GF-D8 (cell line): Measurements from ENCODE around the gene ANKRD29.
"Not testable (repeated sequence)": the region's sequence is repeated elsewhere in the genome, so short reads cannot be mapped to it uniquely, and the experiment has no call there.

Experiments used
- DNase-seq: peaks from one replicate; lab custom pipeline; 2025; lab: John Stamatoyannopoulos, UW

Gene ANKRD29

DNA sequence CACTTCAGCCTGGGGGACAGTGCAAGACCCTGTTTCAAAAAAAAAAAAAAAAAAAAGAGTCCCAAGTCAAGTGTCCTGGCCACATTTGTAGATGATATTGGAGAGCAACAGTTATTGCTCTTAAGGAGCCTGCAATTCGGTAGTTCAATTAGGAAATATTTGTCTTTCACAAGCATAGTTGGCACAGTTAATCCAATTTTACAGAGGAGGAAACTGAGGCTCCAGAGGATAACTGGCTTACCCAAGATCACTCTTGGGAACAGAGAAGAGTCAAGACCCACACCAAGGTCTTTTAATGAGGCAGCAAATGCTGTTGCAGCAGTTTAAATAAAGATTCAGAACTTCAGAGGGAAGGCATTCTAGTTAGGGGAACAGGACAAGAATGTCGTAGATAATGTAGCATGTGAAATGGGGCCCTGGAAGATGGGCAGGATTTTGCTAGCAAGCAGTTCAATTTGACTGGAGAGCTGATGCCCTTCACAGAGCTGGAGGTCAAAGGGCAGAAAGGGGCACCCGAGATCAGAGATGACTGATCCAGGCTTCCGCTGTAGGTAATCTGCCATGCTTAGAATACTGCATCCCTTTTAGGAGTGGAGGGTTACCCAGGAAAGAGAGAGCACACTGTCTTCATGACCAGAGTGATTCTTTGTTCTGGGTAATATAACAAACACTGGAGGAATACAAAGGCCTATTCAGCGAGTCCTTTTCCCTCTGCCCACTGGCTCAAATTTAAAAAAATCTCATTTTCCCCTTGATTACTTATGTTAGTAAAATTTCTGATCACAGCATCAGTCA lies 79.4 kb downstream of the ANKRD29 start:
- no peak for DNase-seq

DNA sequence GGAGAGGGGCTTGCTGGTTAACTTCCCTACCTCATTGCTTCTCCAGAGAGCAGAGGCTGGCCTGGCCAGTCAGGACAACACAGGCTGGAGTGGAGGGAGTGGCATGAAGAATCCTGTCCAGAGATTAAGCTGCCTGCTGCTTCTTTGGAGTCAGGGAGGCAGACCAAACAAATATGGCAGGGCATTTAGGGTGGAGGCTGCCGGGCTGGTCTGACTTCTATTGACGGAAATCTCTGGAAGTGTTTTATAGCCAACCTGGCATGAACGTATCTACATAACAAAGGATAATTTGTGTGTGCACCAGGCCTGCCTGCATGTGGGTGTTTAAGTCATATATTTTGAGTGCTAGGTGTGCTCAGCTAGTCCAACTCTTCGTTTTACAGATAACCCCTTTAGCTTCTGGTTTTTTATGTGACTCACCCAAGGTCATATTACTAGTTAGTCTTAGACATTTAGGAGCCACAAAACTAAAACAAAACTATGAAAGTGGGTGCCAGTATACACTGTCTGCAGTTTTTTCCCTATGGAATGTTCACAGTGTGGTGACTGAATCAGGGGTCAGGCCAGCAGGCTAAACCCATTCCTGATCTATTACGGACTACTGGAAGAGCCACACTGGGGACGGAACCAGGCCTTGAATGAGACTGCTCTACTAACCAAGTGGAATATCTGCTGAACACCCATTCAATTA lies 81.9 kb downstream of the ANKRD29 start:
- DNase-seq = no peak

DNA sequence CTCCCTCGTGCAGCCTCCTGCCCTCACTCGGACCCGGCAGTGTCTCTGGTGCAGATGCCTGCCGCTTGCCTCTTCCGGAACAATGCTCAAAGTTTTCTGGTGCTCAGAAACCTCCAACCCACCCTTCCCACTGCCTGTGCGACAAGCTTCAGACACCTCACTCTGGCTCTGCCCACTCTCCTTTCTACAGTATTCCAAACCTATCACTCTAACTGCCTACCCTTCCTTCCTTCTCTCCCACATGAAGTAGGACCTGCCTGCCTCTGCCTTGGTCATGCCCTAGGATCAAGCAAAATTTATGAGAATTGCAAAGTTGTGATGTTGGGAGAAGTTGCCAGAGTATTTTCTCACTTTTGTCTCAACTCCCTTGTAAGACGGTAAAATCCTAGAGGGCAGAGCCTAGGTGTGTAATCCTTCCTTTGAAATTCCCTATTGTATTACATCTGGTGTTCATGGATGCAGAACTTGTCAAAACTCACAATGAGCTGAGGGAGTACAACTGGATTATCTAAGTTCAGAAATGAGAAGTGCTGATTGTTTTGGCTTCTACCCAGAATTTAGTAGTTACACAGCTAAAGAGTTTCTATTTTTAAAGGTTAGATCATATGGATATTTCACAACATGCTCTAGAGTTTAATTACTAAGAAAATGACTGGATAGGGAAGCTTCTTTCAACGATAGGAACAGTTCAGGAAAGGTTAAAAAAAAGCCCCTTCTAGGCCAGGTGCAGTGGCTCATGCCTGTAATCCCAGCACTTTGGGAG lies 83.6 kb downstream of the ANKRD29 start:
- no peak for DNase-seq

DNA sequence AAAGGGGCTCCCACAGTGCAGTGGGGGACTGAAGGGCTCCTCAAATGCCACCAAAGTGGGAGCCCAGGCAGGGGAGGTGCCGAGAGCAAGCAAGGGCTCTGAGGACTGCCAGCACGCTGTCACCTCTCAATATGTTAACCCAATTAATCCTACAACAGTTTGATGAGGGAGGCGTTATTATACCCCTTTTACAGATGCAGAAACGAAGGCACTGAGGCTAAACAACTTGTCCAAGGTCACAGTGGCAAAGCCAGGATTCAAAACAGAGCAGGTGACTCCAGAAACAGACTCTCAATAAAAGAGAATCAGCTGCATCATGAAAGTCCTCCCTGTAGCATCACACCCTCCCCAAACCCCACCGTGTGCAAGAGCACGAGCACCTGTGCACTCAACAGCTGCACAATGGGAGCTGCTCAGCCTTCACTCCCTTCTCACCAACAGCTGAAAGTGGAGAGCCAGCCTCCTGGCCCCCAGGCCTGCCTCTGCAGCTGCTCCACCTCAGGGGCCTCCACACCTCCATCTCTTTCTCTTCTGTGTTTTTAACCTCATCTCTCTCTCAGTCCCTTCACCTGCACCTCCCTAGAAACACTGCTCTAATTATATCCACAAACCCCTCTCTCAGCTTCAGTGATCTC lies 84.5 kb downstream of the ANKRD29 start:
- DNase-seq = no peak

DNA sequence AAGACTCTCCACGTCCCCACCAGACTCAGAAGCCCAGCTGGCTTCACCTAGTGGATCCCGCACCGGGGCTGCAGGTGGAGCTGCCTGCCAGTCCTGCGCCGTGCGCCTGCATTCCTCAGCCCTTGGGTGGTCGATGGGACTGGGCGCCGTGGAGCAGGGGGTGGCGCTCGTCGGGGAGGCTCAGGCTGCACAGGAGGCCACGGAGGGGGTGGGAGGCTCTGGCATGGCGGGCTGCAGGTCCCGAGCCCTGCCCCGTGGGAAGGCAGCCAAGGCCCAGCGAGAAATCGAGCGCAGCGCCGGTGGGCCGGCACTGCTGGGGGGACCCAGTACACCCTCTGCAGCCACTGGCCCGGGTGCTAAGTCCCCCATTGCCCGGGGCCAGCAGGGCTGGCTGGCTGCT lies 85.2 kb downstream of the ANKRD29 start:
- DNase-seq = not testable (repeated sequence)

DNA sequence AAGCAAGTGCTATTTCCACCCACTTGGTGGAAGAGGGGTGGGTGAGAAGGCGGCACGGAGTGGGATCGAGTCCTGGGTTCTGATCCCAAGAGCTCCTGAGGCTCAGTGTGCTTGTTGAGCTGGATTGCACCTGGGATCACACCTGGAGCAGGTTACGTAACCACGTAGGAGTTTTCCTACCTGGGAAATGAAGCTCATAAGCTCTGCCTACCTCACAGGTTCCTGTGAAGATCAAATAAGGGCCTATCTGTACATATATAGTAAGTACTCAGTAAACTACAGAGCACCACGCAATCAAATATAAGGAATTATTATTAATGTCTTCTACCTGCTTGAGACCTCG lies 87.4 kb downstream of the ANKRD29 start:
- DNase-seq = no peak

DNA sequence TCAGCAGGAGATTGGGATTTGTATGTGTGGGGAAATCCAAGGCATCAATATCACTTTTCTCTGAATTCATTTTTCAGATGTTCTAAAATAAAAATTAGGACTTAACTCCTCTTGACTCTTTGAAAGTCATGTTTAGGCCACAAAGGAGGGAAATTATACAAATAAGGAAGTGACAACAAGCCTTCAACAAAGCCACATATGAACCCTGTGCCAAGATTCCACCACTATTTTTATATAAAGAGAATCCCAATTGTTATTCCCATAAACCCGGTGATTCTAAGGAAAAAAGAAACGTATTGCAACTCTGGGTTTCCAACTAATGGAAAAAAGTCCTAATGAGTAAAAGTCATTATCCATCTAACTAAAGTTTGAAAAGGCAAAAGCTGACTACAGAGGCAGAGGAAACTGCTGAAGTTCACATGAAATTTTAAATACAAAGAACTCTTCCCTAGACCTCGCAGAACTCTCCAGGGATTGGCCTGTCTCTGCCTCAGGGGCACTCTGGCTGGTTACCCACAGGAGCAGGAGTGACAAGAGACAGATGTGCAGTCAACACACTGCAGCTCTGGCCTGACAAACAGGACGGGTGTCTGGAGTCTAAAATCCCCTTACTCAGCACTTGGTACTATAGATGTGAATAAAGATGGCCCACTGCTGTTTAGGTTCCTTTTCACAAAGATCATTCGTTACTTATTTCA lies 88.0 kb downstream of the ANKRD29 start:
- no peak for DNase-seq

DNA sequence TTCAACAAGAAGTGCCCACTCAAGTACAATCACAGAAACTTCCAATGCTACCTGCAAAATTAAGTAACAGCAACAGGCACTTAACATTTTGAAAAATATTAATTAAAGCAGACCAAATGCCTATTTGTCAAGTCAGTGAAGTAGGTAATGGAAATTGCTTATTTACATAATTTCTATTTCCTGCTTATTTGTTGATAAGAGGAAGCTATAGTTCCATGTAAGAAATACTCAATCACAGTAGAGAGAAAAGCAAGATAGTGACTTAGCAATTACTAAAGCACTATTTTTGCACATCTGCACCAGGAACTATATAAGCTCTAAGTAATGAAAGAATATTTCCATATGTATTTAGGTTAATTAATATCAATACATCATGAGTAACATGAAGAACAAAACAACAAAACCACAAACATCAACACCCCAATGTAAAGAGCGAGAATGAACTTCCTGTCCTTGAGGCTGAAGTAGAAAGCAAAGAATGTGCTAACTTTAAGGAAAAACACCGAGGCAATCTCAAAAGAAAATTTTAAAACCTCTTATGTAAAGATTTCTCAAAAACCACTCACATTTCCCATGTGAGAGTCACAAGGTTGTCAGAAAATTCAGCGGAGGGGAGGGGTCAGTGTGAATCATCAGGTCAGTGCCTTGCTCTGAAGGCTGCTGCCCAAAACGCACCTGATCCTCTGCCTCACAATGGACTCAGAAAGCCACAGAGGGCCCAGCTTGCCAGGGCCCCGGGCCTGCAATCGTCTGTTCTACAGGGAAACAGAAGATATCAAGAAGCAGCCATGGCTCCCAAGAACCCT lies 88.9 kb downstream of the ANKRD29 start:
- no peak for DNase-seq

DNA sequence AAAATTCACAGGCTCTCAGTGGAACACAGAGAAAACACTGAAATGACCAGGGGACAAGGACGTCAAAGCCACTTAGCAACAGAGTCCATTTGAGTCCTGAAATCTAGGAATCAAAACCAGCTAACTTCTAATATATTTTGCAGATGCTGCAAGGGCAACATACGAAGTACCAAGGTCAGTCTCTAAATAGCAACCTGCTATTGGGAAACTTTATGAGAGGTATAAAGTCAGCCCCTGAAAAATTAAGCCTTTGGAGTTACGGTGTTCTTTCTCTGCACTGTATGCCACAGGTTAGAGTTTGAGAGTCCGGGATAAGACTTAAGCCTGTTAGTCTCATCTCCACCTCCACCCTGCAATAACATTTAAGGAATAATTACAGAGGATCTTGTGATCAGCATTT lies 89.7 kb downstream of the ANKRD29 start:
- DNase-seq = no peak

DNA sequence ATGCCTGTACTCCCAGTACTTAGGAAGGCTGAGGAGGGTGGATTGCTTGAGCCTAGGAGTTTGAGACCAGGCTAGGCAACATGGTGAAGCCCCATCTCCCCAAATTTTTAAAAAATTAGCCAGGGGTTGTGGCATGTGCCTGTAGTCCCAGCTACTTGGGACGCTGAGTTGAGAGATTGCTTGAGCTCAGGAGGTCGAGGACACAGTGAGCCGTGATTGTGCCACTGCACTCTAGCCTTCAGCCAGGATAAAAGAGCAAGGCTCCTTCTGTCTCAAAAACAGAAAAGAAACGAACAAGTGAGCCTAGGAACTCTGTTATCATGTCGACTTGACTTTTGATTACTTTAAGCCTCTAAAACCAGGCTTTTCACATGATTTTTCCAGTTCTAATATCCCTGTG lies 90.1 kb downstream of the ANKRD29 start:
- no peak for DNase-seq

DNA sequence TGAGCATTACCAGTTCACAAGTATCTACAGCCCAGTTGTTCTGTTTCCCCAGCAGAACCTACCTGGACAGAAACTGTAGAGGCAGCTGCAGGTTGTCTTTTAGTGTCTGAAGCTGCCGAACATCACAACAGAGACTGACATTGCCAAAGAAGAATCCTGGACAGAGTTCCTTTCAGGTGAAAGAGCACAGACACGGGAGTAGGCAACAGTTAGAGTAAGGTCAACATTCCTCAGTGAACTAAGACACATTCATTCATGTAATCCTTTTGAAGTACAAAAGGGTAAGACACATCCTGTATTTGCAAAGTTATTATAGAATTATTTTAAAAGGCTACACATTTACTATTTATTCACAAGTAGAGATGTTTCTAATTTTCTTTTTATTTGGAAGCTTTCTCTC lies 90.7 kb downstream of the ANKRD29 start:
- no peak for DNase-seq

DNA sequence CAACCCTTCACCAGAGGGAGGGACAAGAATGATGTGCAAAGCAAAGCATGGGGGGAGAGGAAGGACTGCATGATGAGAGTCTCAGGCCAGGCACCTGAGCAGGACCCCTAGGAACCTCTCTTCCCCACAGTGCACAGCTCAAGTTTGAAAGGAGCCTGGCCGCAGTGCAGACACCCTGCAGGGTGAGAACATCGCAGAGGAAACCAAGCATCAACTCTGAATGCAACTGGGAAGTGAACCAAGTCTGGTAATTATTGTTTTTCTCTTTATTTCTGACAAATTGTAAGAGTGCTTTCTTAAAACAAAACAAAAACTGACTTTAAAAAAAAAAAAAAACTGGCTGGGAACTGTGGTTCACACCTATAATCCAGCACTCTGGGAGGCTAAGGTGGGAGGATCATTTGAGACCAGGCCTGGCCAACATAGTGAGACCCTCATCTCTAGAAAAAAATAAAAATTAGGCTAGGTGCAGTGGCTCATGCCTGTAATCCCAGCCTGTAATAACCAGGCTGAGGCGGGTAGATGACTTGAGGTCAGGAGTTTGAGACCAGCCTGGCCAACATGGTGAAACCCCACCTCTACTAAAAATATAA lies 91.7 kb downstream of the ANKRD29 start:
- no peak for DNase-seq

DNA sequence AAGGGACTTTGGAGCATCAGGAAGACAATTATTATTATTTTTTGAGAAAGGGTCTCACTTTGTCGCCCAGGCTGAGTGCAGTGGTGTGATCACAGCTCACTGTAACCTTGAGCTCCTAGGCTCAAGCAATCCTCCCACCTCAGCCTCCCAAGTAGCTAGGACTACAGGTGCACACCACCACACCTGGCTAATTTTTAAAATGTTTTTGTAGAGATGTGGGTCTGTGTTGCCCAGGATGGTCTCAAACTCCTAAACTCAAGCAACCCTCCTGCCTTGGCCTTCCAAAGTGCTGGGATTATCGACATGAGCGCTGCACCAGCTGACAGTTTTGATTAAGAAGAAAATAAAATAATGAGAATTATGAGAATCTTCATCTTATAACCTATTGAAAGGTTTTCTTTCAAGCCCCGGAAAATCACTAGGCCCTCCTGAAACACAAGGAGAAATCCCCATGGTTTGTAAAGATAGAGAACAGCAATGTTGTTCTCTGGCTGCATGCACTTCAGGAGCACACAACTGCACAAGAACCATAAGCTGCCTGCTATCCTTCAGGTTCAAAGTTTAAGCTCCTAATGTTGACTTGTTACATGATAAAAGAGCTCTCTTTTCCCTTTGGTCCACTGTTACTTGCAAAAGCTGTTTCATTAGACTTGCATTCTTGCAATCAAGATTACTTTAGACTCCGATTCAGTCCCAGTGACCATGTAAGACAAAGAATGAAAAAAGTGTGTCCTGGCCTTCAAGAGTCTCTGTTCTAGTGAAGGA lies 93.2 kb downstream of the ANKRD29 start:
- DNase-seq = no peak

DNA sequence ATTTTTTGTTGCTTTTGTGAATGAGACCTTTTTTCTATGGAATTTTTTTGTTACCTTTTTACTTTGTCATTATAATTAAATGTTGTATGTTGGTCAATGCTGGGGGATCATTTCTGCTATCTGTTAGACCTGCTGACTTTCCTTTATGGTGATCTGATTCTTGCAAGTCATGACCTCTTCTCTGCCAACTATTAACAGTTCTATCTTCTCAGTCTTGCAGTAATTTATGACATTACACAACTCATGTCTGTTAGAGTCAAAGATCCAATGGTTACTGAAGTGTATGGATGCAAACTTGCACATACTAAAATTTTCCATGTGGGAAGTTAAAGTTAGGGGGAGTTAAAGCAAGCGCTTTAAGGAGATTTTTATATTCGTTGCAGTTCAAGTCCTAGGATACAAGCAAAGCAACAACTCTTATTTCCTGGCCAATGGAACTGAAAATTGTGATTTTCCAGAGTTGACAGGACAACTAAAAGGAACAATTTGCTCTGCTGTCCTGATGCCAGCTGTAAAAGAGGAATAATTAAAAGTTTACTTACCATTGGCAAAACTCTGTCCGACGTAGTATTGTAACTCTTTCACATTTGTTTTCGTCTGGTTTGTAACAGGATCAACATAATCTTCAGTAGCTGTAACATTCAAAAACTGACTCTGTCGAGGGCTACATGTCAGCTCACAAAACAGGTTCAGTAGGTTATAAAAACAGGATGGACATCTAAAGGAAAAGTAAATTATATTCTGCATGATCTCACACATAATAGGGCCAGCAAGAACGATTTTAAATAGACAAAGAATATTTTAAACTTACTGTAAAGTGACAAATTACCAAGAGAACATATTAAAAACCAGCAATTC lies 94.2 kb downstream of the ANKRD29 start:
- DNase-seq = peak; percentile 25

DNA sequence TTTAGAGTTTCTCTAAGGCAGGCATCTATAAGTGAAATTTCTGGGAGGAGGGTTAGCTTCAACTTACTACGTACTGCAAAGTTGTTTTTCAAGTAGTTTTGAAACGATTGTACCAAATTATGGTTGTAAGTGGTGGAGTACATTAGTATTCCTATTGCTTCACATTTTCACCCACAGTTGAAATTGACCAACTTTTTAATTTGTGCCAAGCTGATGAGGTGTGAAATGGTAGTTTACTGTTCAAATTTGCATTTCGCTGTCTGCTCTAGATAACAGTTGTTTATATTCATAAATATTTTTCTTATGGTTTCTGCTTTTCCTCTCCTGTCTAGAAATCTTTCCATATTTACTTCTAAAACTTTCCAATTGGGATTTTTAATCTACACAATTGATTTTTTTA lies 95.0 kb downstream of the ANKRD29 start:
- DNase-seq = no peak

DNA sequence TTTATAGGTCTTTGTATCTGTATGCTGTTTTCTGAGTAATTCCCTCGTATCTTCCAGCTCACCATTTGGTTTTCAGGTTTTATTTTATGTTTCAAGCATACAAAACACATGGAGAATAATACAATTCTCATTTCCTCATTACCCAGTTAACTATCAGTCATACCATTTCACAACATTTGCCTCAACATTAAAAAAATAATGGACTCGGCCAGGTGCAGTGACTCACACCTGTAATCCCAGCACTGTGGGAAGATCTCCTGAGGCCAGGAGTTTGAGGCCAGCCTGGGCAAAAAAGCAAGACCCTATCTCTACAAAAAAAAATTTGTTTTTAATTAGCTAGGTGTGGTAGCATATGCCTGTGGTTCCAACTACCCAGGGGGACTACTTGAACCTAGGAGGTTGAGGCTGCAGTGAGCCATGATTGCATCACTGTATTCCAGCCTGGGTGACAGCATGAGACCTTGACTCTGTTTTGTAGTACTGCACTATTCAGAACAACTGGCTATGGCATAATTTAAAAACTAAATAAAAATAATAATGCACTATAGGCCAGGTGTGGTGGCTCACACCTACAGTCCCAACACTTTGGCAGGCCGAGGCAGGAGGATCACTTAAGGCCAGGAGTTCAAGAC lies 96.7 kb downstream of the ANKRD29 start:
- no peak for DNase-seq

DNA sequence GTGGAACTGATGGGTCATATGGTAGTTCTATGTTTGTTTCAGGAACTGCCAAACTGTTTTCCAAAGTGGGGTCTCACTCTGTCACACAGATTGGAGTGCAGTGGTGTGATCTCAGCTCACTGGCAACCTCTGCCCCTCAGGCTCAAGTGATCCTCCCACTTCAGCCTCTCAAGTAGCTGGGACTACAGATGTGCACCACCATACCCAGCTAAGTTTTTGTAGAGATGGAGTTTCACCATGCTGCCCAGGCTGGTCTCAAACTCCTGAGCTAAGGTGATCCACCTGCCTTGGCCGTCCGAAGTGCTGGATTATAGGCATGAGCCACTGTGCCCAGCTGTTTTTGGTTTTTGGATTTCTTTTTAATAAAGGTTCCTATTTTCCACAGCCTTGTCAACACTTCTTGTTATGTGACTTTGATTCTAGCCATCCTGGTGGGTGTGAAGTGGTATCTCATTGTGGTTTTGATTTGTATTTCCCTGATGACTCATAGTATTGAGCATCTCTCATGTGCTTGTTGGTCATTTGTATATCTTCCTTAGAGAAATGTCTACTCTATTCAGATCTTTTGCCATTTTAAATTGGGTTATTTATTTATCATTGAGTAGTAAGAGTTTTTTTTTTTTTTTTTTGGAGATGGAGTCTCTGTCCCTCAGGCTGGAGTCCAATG lies 99.2 kb downstream of the ANKRD29 start:
- no peak for DNase-seq

DNA sequence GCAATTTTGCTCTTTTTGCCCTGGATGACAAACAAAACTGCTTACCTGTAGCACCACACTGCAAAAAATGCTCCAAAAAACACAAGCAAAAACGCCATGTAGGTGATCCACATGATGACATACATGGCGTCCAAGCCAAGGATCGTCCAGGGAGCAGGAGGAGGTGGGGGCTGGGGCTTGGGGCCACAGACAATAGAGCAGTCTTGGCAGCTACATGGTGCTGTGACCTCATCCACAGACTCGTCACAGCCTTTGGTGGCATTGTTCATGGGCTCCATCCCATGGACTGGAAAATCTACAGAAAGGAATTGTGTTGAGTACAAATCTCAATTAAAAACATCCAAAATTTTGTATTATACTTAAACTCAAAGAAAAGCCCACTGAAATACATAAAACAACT lies 102.5 kb downstream of the ANKRD29 start:
- no peak for DNase-seq
